Osteoblast (primary cell): ENCODE measurements around the gene TALDO1. TPM values are rescaled to one million over a fixed set of nuclear protein-coding genes. Genes with fewer than 3 reads are reported as not detected.

Source experiments
- DNase-seq: peaks from one replicate; pipeline ENCODE4 v3.0.0; 2011; ENCODE audit warnings: low spot score, mixed read lengths; ENCODE audit not compliant: insufficient read length; ENCODE audit errors: missing footprints
- H2AFZ ChIP-seq: 2 replicates; pipeline ENCODE4 v1.6.0; 2011; ENCODE audit warnings: mild to moderate bottlenecking, low read length
- H3K27ac ChIP-seq: 2 replicates; pipeline ENCODE4 v1.5.1; 2011; ENCODE audit warnings: mild to moderate bottlenecking, low read depth, low read length, moderate library complexity
- H3K27me3 ChIP-seq: 2 replicates; pipeline ENCODE4 v1.6.0; 2012; ENCODE audit warnings: mild to moderate bottlenecking, control low read depth, inconsistent platforms, low read length, moderate library complexity; ENCODE audit not compliant: insufficient read depth
- H3K36me3 ChIP-seq: 2 replicates; pipeline ENCODE4 v1.5.1; 2011; ENCODE audit warnings: mild to moderate bottlenecking, low read length, control low read depth, moderate library complexity; ENCODE audit not compliant: insufficient read depth
- H3K4me1 ChIP-seq: 2 replicates; pipeline ENCODE4 v1.5.1; 2011; ENCODE audit warnings: mild to moderate bottlenecking, low read length, control low read depth, moderate library complexity; ENCODE audit not compliant: insufficient read depth
- H3K4me2 ChIP-seq: 2 replicates; pipeline ENCODE4 v1.6.0; 2011; ENCODE audit warnings: mild to moderate bottlenecking, low read length; ENCODE audit not compliant: insufficient read depth
- H3K4me3 ChIP-seq: fragments of 200-600 bp; sonication (generic); 3 replicates; pipeline ENCODE4 v1.5.1; 2012; ENCODE audit warnings: mild to moderate bottlenecking, low read length, inconsistent platforms; ENCODE audit not compliant: insufficient read depth
- H3K79me2 ChIP-seq: 2 replicates; pipeline ENCODE4 v1.6.0; 2012; ENCODE audit warnings: mild to moderate bottlenecking, low read length, control low read depth, inconsistent platforms; ENCODE audit not compliant: insufficient read depth
- H3K9me3 ChIP-seq: 2 replicates; pipeline ENCODE4 v1.5.1; 2011; ENCODE audit warnings: low read depth, low read length, control low read depth
- H4K20me1 ChIP-seq: 2 replicates; pipeline ENCODE4 v1.6.0; 2012; ENCODE audit warnings: mild to moderate bottlenecking, low read length, control low read depth; ENCODE audit not compliant: insufficient read depth
- total RNA-seq: library from RNA; depleted of rRNA; stranded (reverse); fragments of >200 nt; gene quantifications from 2 replicates; pipeline ENCODE4 v1.2.3, GENCODE V29; 2012
- TF ChIP-seq, protein P1 (sequence below): IDR thresholded peaks from 2 replicates; pipeline ENCODE4 v1.5.1; 2011; ENCODE audit warnings: mild to moderate bottlenecking, low read depth, low read length, moderate library complexity; ENCODE audit errors: extremely low read depth

The TALDO1 gene
- total RNA-seq, 1 donor, result 204 TPM

- no peak overlapping the region for H3K27ac ChIP-seq
- H3K27me3 ChIP-seq, result no peaks in the 10 kb centered on the region
- peaks cover 32% of the 10 kb centered on the region for H3K79me2 ChIP-seq
- no peak overlapping the region for H3K4me3 ChIP-seq
- DNase-seq, result peak; percentile 8
- TF ChIP-seq, protein P1, sequence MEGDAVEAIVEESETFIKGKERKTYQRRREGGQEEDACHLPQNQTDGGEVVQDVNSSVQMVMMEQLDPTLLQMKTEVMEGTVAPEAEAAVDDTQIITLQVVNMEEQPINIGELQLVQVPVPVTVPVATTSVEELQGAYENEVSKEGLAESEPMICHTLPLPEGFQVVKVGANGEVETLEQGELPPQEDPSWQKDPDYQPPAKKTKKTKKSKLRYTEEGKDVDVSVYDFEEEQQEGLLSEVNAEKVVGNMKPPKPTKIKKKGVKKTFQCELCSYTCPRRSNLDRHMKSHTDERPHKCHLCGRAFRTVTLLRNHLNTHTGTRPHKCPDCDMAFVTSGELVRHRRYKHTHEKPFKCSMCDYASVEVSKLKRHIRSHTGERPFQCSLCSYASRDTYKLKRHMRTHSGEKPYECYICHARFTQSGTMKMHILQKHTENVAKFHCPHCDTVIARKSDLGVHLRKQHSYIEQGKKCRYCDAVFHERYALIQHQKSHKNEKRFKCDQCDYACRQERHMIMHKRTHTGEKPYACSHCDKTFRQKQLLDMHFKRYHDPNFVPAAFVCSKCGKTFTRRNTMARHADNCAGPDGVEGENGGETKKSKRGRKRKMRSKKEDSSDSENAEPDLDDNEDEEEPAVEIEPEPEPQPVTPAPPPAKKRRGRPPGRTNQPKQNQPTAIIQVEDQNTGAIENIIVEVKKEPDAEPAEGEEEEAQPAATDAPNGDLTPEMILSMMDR, result no peak
- H3K4me1 ChIP-seq, result peaks cover 25% of the 10 kb centered on the region
- no peaks in the 10 kb centered on the region for H3K9me3 ChIP-seq
- H2AFZ ChIP-seq, result no peak overlapping the region
- H3K4me2 ChIP-seq, result no peak overlapping the region
- peaks cover 12% of the 10 kb centered on the region for H4K20me1 ChIP-seq
- no peaks in the 10 kb centered on the region for H3K36me3 ChIP-seq
Measured at GRCh38 chr11:745428-745827, 1.8 kb upstream of the TALDO1 start.

- Histone ChIP-seq H3K4me2 (peak overlapping the region; percentile 97), H3K36me3 (no peaks in the 10 kb centered on the region), H3K27ac (no peak overlapping the region), H4K20me1 (peaks cover 16% of the 10 kb centered on the region), H3K79me2 (peaks cover 43% of the 10 kb centered on the region), H3K4me1 (peaks cover 25% of the 10 kb centered on the region), H3K27me3 (no peaks in the 10 kb centered on the region), H3K9me3 (no peaks in the 10 kb centered on the region), H3K4me3 (peak overlapping the region; percentile 90), H2AFZ (peak overlapping the region; percentile 88)
- TF ChIP-seq, protein P1, result no peak
- DNase-seq, result peak; percentile 60
Measured at GRCh38 chr11:746289-747157, 741 bp upstream of the TALDO1 start.

DNA sequence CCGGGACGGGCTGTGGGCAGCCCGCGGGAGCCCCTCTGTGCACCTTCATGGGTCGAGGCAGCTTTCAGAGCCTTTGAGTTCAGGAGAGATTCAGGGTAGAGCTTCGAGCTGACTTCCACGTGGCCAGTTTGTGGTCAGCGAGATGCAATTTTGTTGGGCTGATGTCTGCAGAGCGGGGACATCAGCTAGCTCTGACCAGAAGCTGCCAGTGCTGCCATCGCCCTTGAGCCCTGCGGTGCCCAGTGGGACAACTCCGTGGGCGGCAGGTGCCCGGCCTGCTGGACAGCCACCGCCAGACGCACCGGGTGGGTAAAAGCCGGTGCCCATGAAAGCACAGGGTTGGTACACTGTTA, 719 bp downstream of the TALDO1 start:
- H4K20me1 ChIP-seq, result peaks cover 25% of the 10 kb centered on the region
- TF ChIP-seq, protein P1, result no peak

DNA sequence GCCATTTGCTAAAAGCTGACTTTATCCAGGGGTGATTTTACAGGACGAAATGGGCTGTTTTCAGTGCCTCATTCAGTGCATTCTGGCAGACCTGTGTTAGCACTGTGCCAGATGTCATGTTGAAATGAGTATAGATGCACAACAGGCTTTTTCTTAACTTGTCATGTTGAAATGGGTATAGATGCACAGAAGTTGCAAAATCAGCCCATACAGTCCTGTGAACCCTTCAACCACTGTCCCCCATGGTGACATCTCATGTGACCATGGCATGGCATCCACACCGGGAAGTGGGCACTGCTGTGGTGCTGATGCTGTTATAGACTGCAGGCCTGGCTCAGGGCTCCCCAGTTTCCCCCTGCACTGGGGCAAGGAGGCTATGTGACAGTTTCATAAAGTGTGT, 2.5 kb downstream of the TALDO1 start:
- peaks cover 71% of the 10 kb centered on the region for H3K79me2 ChIP-seq
- H3K4me3 ChIP-seq, result no peak overlapping the region
- peak overlapping the region; percentile 30 for H3K4me2 ChIP-seq
- peaks cover 10% of the 10 kb centered on the region for H3K36me3 ChIP-seq
- peak; percentile 69 for DNase-seq
- no peak overlapping the region for H2AFZ ChIP-seq
- peaks cover 25% of the 10 kb centered on the region for H3K4me1 ChIP-seq
- H3K9me3 ChIP-seq, result no peaks in the 10 kb centered on the region
- peak overlapping the region; percentile 58 for H3K27ac ChIP-seq
- H4K20me1 ChIP-seq, result peaks cover 27% of the 10 kb centered on the region
- no peaks in the 10 kb centered on the region for H3K27me3 ChIP-seq
- TF ChIP-seq, protein P1, result no peak

More for the DNA sequence above, 719 bp downstream of the TALDO1 start:
- Histone ChIP-seq H3K36me3 (peaks cover 9% of the 10 kb centered on the region), H3K27me3 (no peaks in the 10 kb centered on the region), H3K4me2 (peak overlapping the region; percentile 97), H3K27ac (peak overlapping the region; percentile 93), H3K9me3 (no peaks in the 10 kb centered on the region), H3K4me3 (peak overlapping the region; percentile 90), H3K79me2 (peaks cover 56% of the 10 kb centered on the region), H2AFZ (peak overlapping the region; percentile 13), H3K4me1 (peaks cover 25% of the 10 kb centered on the region)
- peak; percentile 85 for DNase-seq
